ENCODE measurements around the gene METAP1.
"Not testable (repeated sequence)": the region's sequence is repeated elsewhere in the genome, so short reads cannot be mapped to it uniquely, and the experiment has no call there.

METAP1 gene

GRCh38 chr4:99058228-99058627 is 62.7 kb downstream of the METAP1 start:
- DNase-seq (ENCODE audit: extremely low spot score) = no peak
- TF ChIP-seq CTCF (IDR thresholded peaks at IDR 0.05; ENCODE audit: control extremely low read depth, extremely low read depth, low read depth, missing control alignments) = no peak
- ChIA-PET POLR2A (no interaction called here), CTCF (interaction anchor here (1.2 to 10.5 kb wide), 2 partner anchors 10 to 63 kb away, joined by 3 to 165 read pairs; partner anchors contain the start of gene METAP1)

GRCh38 chr4:99059550-99059949 is 64.0 kb downstream of the METAP1 start:
- ChIA-PET POLR2A (no interaction called here), CTCF (no interaction called here)
- no peak for DNase-seq (ENCODE audit: extremely low spot score)
- TF ChIP-seq CTCF (IDR thresholded peaks at IDR 0.05; ENCODE audit: control extremely low read depth, extremely low read depth, low read depth, missing control alignments) = no peak

GRCh38 chr4:99061048-99061700 is 65.7 kb downstream of the METAP1 start:
- TF ChIP-seq CTCF (IDR thresholded peaks at IDR 0.05; ENCODE audit: control extremely low read depth, extremely low read depth, low read depth, missing control alignments) = no peak
- ChIA-PET CTCF (no interaction called here), POLR2A (no interaction called here)
- no peak for DNase-seq (ENCODE audit: extremely low spot score)

- DNase-seq (ENCODE audit: extremely low spot score) = no peak
- ChIA-PET POLR2A (no interaction called here), CTCF (interaction anchor here (1.6 to 2.4 kb wide), 2 partner anchors 11 to 67 kb away, joined by 3 to 7 read pairs; partner anchors contain the start of gene METAP1)
- TF ChIP-seq CTCF (IDR thresholded peaks at IDR 0.05; ENCODE audit: control extremely low read depth, extremely low read depth, low read depth, missing control alignments) = no peak
These were observed 66.6 kb downstream of the METAP1 start for GRCh38 chr4:99062120-99062519.

GRCh38 chr4:99065521-99065920 is 70.0 kb downstream of the METAP1 start:
- DNase-seq (ENCODE audit: extremely low spot score); POLR2A ChIA-PET: not testable (repeated sequence)
- CTCF ChIA-PET = interaction anchor here (1.2 kb wide), 1 partner anchor 12 kb away, joined by 3 read pairs; no protein-coding TSS in a partner anchor

GRCh38 chr4:99067617-99068016 is 72.1 kb downstream of the METAP1 start:
- ChIA-PET CTCF (interaction anchor here (1.8 to 5.0 kb wide), 3 partner anchors 11 to 19 kb away, joined by 4 to 39 read pairs (median 5); no protein-coding TSS in a partner anchor), POLR2A (no interaction called here)
- no peak for DNase-seq (ENCODE audit: extremely low spot score)
- no peak for TF ChIP-seq CTCF (IDR thresholded peaks at IDR 0.05; ENCODE audit: control extremely low read depth, extremely low read depth, low read depth, missing control alignments)

- POLR2A ChIA-PET = no interaction called here
These were observed 75.6 kb downstream of the METAP1 start for GRCh38 chr4:99071159-99071558.

More at GRCh38 chr4:99071159-99071558, 75.6 kb downstream of the METAP1 start:
- CTCF ChIA-PET = interaction anchor here (5.0 kb wide), 1 partner anchor 15 kb away, joined by 39 read pairs; no protein-coding TSS in a partner anchor
- no peak for DNase-seq (ENCODE audit: extremely low spot score)
- no peak for TF ChIP-seq CTCF (IDR thresholded peaks at IDR 0.05; ENCODE audit: control extremely low read depth, extremely low read depth, low read depth, missing control alignments)
